Effector CD8-positive, alpha-beta T cell (primary cell): ENCODE data around the gene SYNE1.
"Not testable (repeated sequence)": the region's sequence is repeated elsewhere in the genome, so short reads cannot be mapped to it uniquely, and the experiment has no call there.

Experiments
- DNase-seq: peaks from one replicate; lab custom pipeline; 2025; lab: John Stamatoyannopoulos, UW

The SYNE1 gene

GRCh38 chr6:152571089-152571488, 66.1 kb downstream of the SYNE1 start:
- DNase-seq = no peak

GRCh38 chr6:152566103-152566875, 70.9 kb downstream of the SYNE1 start:
- DNase-seq = no peak

DNA sequence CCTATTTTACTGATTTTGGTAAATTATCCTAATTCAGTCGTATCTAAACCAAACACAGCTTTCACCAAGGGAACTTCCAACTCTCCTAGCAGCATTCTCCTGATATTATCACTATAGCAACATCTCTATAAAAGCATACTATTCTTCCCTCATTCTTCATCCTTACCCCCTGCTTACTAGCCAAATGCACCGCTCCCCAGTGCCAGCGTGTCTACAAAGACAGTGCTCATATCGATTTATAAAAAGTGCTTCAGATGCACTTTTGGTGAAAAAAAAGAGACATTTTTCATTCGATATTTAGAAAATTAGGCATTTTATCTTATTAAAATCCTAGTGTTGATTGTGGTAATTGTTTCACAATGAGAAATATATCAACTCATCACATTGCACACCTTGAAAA, 74.0 kb downstream of the SYNE1 start:
- no peak for DNase-seq

DNA sequence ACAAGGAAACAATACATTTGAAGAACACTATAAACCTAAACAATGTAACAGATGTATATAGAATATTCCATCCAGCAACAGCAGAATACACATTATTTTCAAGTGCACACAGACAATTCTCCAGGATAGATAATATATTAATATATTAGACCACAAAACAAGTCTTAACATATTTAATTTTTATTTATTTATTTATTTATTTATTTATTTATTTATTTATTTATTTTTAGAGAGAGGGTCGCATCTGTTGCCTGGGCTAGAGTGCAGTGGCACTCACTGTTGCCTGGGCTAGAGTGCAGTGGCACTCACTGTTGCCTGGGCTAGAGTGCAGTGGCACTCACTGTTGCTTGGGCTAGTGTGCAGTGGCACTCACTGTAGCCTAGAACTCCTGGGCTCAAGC, 78.4 kb downstream of the SYNE1 start:
- not testable (repeated sequence) for DNase-seq

GRCh38 chr6:152557502-152557901, 79.7 kb downstream of the SYNE1 start:
- DNase-seq = no peak

- DNase-seq = no peak
These were observed 82.3 kb downstream of the SYNE1 start for GRCh38 chr6:152554851-152555250.

DNA sequence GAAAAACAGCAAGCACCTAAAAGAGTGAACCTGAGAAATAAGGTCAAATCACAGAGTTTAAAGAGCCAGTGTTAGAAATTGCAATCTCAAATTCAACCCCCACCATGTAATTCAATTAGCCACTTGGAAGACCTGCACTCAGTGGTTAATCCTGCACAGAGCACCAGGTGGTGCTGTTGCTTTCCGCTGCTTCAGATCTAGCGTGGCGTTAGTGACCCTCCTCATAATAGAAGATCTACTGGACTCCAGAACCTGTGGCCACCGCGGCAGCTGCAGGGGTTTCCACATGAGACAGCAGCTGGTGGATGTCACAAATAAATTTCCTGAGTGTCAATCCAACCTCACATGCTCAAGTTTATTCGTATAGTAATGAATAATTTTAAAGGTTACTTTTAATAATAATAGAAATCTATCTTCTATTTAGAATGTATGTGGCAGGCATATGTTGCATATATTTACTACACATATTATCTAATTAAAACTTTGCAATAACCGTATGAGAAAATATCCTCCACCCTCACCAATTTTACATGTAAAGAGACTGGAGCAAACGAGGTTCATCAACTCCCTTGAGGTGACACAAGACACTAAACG, 84.4 kb downstream of the SYNE1 start:
- no peak for DNase-seq

GRCh38 chr6:152543519-152543918, 93.6 kb downstream of the SYNE1 start:
- no peak for DNase-seq

DNA sequence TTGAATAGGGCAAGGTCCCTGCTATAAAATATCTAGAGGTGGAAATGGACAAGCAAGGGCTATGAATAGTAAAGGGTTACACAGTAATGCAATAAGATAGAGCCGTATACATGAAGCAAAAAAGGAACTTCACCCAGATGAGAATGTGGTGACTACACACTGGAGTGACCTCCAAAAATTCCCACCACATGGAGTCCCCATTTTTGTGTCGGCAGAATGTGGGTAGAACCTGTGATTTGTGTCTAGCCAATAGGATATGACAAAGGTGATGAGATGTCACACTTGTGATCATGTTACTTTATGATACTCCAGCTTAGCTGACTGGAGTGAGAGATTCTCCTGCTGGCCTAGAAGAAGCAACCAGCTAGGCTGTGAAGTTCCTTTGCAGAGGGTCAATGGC, 96.8 kb downstream of the SYNE1 start:
- DNase-seq = no peak

GRCh38 chr6:152534541-152534940, 102.6 kb downstream of the SYNE1 start:
- DNase-seq = no peak

GRCh38 chr6:152532556-152533422, 104.4 kb downstream of the SYNE1 start:
- no peak for DNase-seq

GRCh38 chr6:152531659-152532058, 105.5 kb downstream of the SYNE1 start:
- DNase-seq = no peak

DNA sequence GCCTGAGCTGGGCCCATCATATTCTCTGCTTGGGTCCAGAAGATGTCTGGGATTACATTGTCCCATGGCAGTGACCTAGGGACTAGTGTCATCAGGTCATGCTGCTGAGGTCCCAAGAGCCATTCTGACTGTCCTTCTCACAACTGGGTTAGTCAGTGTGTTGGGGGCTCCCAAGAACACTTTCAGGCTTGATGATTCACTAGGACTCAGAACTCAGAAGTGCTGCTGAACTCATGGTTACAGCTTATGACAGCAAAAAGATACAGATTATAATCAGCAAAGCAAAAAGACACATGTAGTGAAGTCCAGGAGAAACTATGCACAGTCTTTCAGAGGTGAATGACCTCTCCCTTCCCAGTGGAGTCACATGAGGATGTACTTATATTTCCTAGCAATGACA, 107.8 kb downstream of the SYNE1 start:
- no peak for DNase-seq

GRCh38 chr6:152514120-152514519, 123.0 kb downstream of the SYNE1 start:
- not testable (repeated sequence) for DNase-seq

DNA sequence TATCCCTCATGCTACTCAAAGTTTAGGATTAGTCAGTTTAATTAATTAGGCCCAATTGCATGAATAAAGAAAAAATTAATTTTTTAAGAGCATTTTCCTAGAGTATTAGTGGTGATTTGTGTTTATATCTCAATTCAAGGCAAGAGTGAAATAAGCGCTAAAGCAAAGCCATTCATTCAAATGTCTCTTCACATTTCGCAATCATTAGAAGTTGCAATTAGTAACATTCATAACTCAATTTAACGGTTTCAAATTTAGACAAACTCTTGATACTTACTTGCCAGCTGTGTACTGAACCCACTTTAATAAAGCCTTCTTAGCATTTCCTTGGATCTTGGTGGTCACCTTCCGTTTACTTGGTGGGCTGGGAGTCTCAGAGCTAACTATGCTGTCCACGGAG, 127.2 kb downstream of the SYNE1 start:
- no peak for DNase-seq

GRCh38 chr6:152508477-152508876, 128.7 kb downstream of the SYNE1 start:
- no peak for DNase-seq

GRCh38 chr6:152503546-152503945, 133.6 kb downstream of the SYNE1 start:
- DNase-seq = no peak

GRCh38 chr6:152502421-152503188, 134.6 kb downstream of the SYNE1 start:
- no peak for DNase-seq

- DNase-seq = no peak
These were observed 137.2 kb downstream of the SYNE1 start for GRCh38 chr6:152499931-152500330.

- no peak for DNase-seq
These were observed 140.4 kb downstream of the SYNE1 start for GRCh38 chr6:152496731-152497130.

DNA sequence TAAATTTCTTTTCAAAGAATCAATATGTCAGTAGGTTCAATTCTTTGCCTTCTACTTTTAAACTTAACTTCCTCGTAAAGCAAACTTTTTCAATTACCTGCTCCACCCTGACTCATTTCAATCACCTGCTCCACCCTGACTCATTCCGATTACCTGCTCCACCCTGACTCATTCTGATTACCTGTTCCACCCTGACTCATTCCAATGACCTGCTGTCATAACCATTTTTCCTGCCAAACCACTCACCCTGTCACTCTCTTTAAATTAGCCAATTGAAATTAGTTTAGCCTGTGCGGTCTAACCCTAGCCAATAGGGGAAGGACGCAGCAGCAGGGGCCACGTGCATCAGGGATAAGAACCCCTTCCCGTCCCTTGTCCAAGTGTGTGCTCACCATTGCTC, 141.7 kb downstream of the SYNE1 start:
- DNase-seq = not testable (repeated sequence)

DNA sequence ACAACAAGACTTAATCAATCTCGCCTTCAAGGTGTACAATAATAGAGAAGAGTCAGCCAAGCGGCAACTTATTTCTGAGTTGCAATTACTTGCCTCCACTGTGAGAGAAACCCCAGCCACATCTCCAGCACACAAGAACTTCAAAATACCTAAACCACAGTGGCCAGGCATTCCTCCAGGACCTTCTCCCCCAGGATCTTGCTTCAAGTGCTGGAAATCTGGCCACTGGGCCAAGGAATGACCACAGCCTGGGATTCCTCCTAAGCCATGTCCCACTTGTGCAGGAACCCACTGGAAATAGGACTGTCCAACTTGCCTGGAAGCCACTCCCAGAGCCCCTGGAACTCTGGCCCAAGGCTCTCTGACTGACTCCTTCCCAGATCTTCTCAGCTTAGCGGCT, 144.9 kb downstream of the SYNE1 start:
- DNase-seq = not testable (repeated sequence)
